SK-N-SH (cell line): ENCODE measurements around the gene MAP4K1. TPM values are rescaled to one million over a fixed set of nuclear protein-coding genes. Genes with fewer than 3 reads are reported as not detected.

Experiments
- CTCF ChIA-PET: fragments of 300-600, 350-600 bp; formaldehyde crosslinking; extraction: SDS; loops from one replicate; lab custom pipeline; 2021; lab: Yijun Ruan, JAX
- POLR2A ChIA-PET: fragments of 350-600 bp; sonication (Branson Sonifier 250); formaldehyde crosslinking; extraction: SDS; loops from one replicate; lab custom pipeline; 2020; ENCODE audit warnings: antibody characterized with exemption, inconsistent platforms; lab: Yijun Ruan, JAX
- DNase-seq: peaks from one replicate; pipeline ENCODE4 v3.0.0; 2012
- H2AFZ ChIP-seq: fragments of 200-600 bp; sonication (generic); 2 replicates; pipeline ENCODE4 v1.8.1; 2016; ENCODE audit warnings: antibody characterized with exemption, mild to moderate bottlenecking, low read depth
- H3F3A ChIP-seq: fragments of 200-600 bp; sonication (generic); replicated peaks from 2 replicates; pipeline ENCODE3; 2016; ENCODE audit warnings: antibody characterized with exemption, mild to moderate bottlenecking; ENCODE audit not compliant: insufficient read depth
- H3K27ac ChIP-seq, 2 experiments: fragments of 200-500 bp in 1 of 2; fragments of 200-600 bp in 1 of 2; sonication (Bioruptor generic) in 1 of 2; sonication (generic), shearing (Covaris generic) in 1 of 2; 2 replicates each; pipeline versions ENCODE4 v1.5.1 to v1.6.1; 2014 to 2016; ENCODE audit warnings: low read depth in 2 of 2, inconsistent platforms in 1 of 2, low read length in 1 of 2, mild to moderate bottlenecking in 1 of 2, mixed read lengths in 1 of 2
- H3K27me3 ChIP-seq: fragments of 200-600 bp; sonication (generic), shearing (Covaris generic); 2 replicates; pipeline ENCODE4 v1.6.1; 2016; ENCODE audit warnings: mixed run types; ENCODE audit not compliant: insufficient read depth
- H3K36me3 ChIP-seq, 2 experiments: fragments of 200-500 bp in 1 of 2; fragments of 200-600 bp in 1 of 2; sonication (Bioruptor generic) in 1 of 2; sonication (generic) in 1 of 2; replicated peaks in 1 of 2; 2 replicates each; pipeline versions ENCODE3 to v1.5.1; 2014 to 2016; ENCODE audit warnings: low read length in 1 of 2, mild to moderate bottlenecking in 1 of 2; ENCODE audit not compliant: insufficient read depth in 2 of 2, control insufficient read depth in 1 of 2
- H3K4me1 ChIP-seq, 2 experiments: fragments of 200-500 bp in 1 of 2; fragments of 200-600 bp in 1 of 2; sonication (Bioruptor generic) in 1 of 2; sonication (generic), shearing (Covaris generic) in 1 of 2; 2 replicates each; pipeline versions ENCODE4 v1.5.1 to v1.6.1; 2014 to 2016; ENCODE audit warnings: low read depth in 1 of 2, low read length in 1 of 2, mixed run types in 1 of 2; ENCODE audit not compliant: insufficient read depth in 2 of 2, control insufficient read depth in 1 of 2
- H3K4me2 ChIP-seq: fragments of 200-600 bp; sonication (generic), shearing (Covaris generic); 2 replicates; pipeline ENCODE4 v1.6.1; 2017; ENCODE audit warnings: mixed run types
- H3K4me3 ChIP-seq, 2 experiments: fragments of 200-500 bp in 1 of 2; fragments of 200-600 bp in 1 of 2; sonication (Bioruptor generic) in 1 of 2; sonication (generic), shearing (Covaris generic) in 1 of 2; 2 replicates each; pipeline versions ENCODE4 v1.5.1 to v1.8.1; 2014 to 2016; ENCODE audit warnings: low read depth in 2 of 2, inconsistent platforms in 1 of 2, low read length in 1 of 2, mild to moderate bottlenecking in 1 of 2, mixed read lengths in 1 of 2, moderate library complexity in 1 of 2
- H3K79me2 ChIP-seq: fragments of 200-600 bp; sonication (generic); 2 replicates; pipeline ENCODE4 v1.8.1; 2017; ENCODE audit warnings: mild to moderate bottlenecking; ENCODE audit not compliant: insufficient read depth
- H3K9ac ChIP-seq: fragments of 200-600 bp; sonication (generic); 2 replicates; pipeline ENCODE4 v1.6.1; 2017; ENCODE audit warnings: mixed run types
- H3K9me2 ChIP-seq: fragments of 200-600 bp; sonication (generic); 2 replicates; pipeline ENCODE4 v1.6.1; 2017; ENCODE audit warnings: mixed run types
- H3K9me3 ChIP-seq: fragments of 200-600 bp; sonication (generic); 2 replicates; pipeline ENCODE4 v1.6.1; 2017; ENCODE audit warnings: mixed run types, mild to moderate bottlenecking, moderate library complexity
- H4K20me1 ChIP-seq: fragments of 200-600 bp; sonication (generic); 2 replicates; pipeline ENCODE4 v1.6.1; 2017; ENCODE audit warnings: mild to moderate bottlenecking, mixed run types; ENCODE audit not compliant: insufficient read depth
- EP300 ChIP-seq, 2 experiments: IDR thresholded peaks; 2 replicates each; pipeline versions ENCODE4 v1.4.0 to v1.6.1; 2012; ENCODE audit warnings: borderline replicate concordance in 1 of 2, low read depth in 1 of 2, low read length in 1 of 2
- EZH2phosphoT487 ChIP-seq: fragments of 200-600 bp; sonication (generic); IDR thresholded peaks from 2 replicates; pipeline ENCODE4 v1.6.1; 2017; ENCODE audit warnings: low read depth, mixed run types, mild to moderate bottlenecking, antibody characterized with exemption, moderate library complexity, borderline replicate concordance
- FOSL2 ChIP-seq: IDR thresholded peaks from 2 replicates; pipeline ENCODE4 v1.4.0; 2012; ENCODE audit warnings: low read depth, mild to moderate bottlenecking, moderate library complexity, borderline replicate concordance
- FOXJ3 ChIP-seq: sonication (generic); formaldehyde crosslinking; IDR thresholded peaks from 2 replicates; pipeline ENCODE4 v1.5.1; 2020; ENCODE audit warnings: mild to moderate bottlenecking, missing genetic modification reagents
- GABPA ChIP-seq: IDR thresholded peaks from 2 replicates; pipeline ENCODE4 v1.4.0; 2012; ENCODE audit warnings: low read depth, mild to moderate bottlenecking
- GATA2 ChIP-seq: sonication (generic); formaldehyde crosslinking; IDR thresholded peaks from 2 replicates; pipeline ENCODE4 v1.5.0; 2020; ENCODE audit warnings: mild to moderate bottlenecking, missing genetic modification reagents
- JUND ChIP-seq: IDR thresholded peaks from 2 replicates; pipeline ENCODE4 v1.4.0; 2012
- NRF1 ChIP-seq: IDR thresholded peaks from 2 replicates; pipeline ENCODE4 v1.6.1; 2012; ENCODE audit warnings: low read depth, mild to moderate bottlenecking, low read length
- RFX5 ChIP-seq: IDR thresholded peaks from 2 replicates; pipeline ENCODE4 v1.6.1; 2012; ENCODE audit warnings: mild to moderate bottlenecking, improper control_type of control experiment, low read length
- SIN3A ChIP-seq: IDR thresholded peaks from 2 replicates; pipeline ENCODE4 v1.6.1; 2012; ENCODE audit warnings: low read depth, mild to moderate bottlenecking, low read length, moderate library complexity, borderline replicate concordance
- SMC3 ChIP-seq: IDR thresholded peaks from 2 replicates; pipeline ENCODE4 v1.6.1; 2012; ENCODE audit warnings: low read depth, low read length, improper control_type of control experiment
- TAF1 ChIP-seq: IDR thresholded peaks from 2 replicates; pipeline ENCODE4 v1.6.1; 2012; ENCODE audit warnings: low read depth, mild to moderate bottlenecking, low read length, moderate library complexity, borderline replicate concordance
- TCF12 ChIP-seq: IDR thresholded peaks from 2 replicates; pipeline ENCODE4 v1.4.0; 2012
- TEAD4 ChIP-seq: IDR thresholded peaks from 2 replicates; pipeline ENCODE4 v1.4.0; 2012; ENCODE audit warnings: mild to moderate bottlenecking, borderline replicate concordance; ENCODE audit not compliant: insufficient read depth
- YY1 ChIP-seq: IDR thresholded peaks from 2 replicates; pipeline ENCODE4 v1.4.0; 2012; ENCODE audit warnings: low read depth, mild to moderate bottlenecking
- WGBS: methylation state at CpG from one replicate; pipeline ENCODE4 v1.1.6; 2017; ENCODE audit warnings: low lambda C conversion rate; 5-methylcytosine and 5-hydroxymethylcytosine counted together
- polyA plus RNA-seq, 3 experiments: library from polyadenylated mRNA; depleted of rRNA; stranded (reverse); fragments of >200 nt; gene quantifications; 2 replicates each; pipeline ENCODE4 v1.2.3, GENCODE V29; 2012
- TF ChIP-seq, protein P1 (sequence below): fragments of 150-350 bp; IDR thresholded peaks from 2 replicates; pipeline ENCODE4 v1.6.1; 2016; ENCODE audit warnings: mild to moderate bottlenecking, low read depth, low read length
- TF ChIP-seq, protein P2 (sequence below): fragments of 150-350 bp; IDR thresholded peaks from 2 replicates; pipeline ENCODE4 v1.6.1; 2017; ENCODE audit warnings: antibody characterized with exemption, low read length, low read depth, borderline replicate concordance

The MAP4K1 gene
- polyA plus RNA-seq, 1 of the 3 experiments (the other 2 are of a cell fraction) = 0.31 TPM

GRCh38 chr19:38561658-38562057 lies 56.1 kb downstream of the MAP4K1 start:
- DNase-seq = no peak
- ChIA-PET CTCF (interaction anchor here (1.5 kb wide), 1 partner anchor 17 kb away, joined by 7 read pairs; no protein-coding TSS in a partner anchor), POLR2A (no interaction called here)
- TF ChIP-seq TEAD4 (no peak), SIN3A (no peak), NRF1 (no peak), TCF12 (no peak), RFX5 (no peak), GABPA (no peak)
- no peaks in the 10 kb centered on the region for H4K20me1 ChIP-seq
- H3K36me3 ChIP-seq = no peaks in the 10 kb centered on the region
- no peaks in the 10 kb centered on the region; a peak in 1 of 4 replicates for H3K4me1 ChIP-seq
- WGBS = 72% methylated on average over 11 of the region's 11 CpGs
- no peak overlapping the region for H3K27ac ChIP-seq
- H3K9me3 ChIP-seq = no peaks in the 10 kb centered on the region
- no peak overlapping the region for H3K4me3 ChIP-seq
- no peak overlapping the region for H3K9ac ChIP-seq
- H3K9me2 ChIP-seq = no peaks in the 10 kb centered on the region
- no peak overlapping the region for H2AFZ ChIP-seq
- no peak overlapping the region for H3K4me2 ChIP-seq
- no peaks in the 10 kb centered on the region for H3F3A ChIP-seq
- H3K27me3 ChIP-seq = peaks cover 12% of the 10 kb centered on the region
- no peaks in the 10 kb centered on the region for H3K79me2 ChIP-seq

- WGBS = 87% methylated on average over 34 of the region's 42 CpGs
- Histone ChIP-seq H3K79me2 (no peaks in the 10 kb centered on the region), H3K4me1 (no peaks in the 10 kb centered on the region; a peak in 1 of 4 replicates), H3K27ac (no peak overlapping the region), H3K9me2 (no peaks in the 10 kb centered on the region), H3F3A (no peaks in the 10 kb centered on the region), H3K27me3 (peaks cover 12% of the 10 kb centered on the region), H4K20me1 (no peaks in the 10 kb centered on the region), H2AFZ (no peak overlapping the region), H3K9ac (no peak overlapping the region), H3K36me3 (no peaks in the 10 kb centered on the region), H3K9me3 (no peaks in the 10 kb centered on the region), H3K4me3 (no peak overlapping the region), H3K4me2 (no peak overlapping the region)
- no peak for DNase-seq
- POLR2A ChIA-PET = no interaction called here
- CTCF ChIA-PET = no interaction called here
- TF ChIP-seq FOXJ3 (CRISPR knock-in tag) (no peak), FOSL2 (no peak), JUND (no peak), GATA2 (CRISPR knock-in tag) (no peak), EZH2phosphoT487 (no peak), YY1 (no peak), TAF1 (no peak), EP300 (IDR thresholded peaks at IDR 0.05; ENCODE audit: borderline replicate concordance in 1 of 2, low read depth in 1 of 2, low read length in 1 of 2) (no peak), SIN3A (no peak), SMC3 (no peak), RFX5 (no peak), TCF12 (no peak)
- TF ChIP-seq, protein P1, sequence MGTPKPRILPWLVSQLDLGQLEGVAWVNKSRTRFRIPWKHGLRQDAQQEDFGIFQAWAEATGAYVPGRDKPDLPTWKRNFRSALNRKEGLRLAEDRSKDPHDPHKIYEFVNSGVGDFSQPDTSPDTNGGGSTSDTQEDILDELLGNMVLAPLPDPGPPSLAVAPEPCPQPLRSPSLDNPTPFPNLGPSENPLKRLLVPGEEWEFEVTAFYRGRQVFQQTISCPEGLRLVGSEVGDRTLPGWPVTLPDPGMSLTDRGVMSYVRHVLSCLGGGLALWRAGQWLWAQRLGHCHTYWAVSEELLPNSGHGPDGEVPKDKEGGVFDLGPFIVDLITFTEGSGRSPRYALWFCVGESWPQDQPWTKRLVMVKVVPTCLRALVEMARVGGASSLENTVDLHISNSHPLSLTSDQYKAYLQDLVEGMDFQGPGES = no peak
- TF ChIP-seq, protein P2, sequence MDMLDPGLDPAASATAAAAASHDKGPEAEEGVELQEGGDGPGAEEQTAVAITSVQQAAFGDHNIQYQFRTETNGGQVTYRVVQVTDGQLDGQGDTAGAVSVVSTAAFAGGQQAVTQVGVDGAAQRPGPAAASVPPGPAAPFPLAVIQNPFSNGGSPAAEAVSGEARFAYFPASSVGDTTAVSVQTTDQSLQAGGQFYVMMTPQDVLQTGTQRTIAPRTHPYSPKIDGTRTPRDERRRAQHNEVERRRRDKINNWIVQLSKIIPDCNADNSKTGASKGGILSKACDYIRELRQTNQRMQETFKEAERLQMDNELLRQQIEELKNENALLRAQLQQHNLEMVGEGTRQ = no peak
- TF ChIP-seq, all 33 proteins: peak for 0
These were observed 56.6 kb downstream of the MAP4K1 start for GRCh38 chr19:38561053-38561606.
